GM19099 (cell line): ENCODE results near the gene ENO1.

Experiments used
- POLR2A ChIP-seq: IDR thresholded peaks from 3 replicates; pipeline ENCODE4 v1.6.1; 2011; ENCODE audit warnings: low read depth; ENCODE audit not compliant: insufficient read length; ENCODE audit errors: extremely low read depth

The ENO1 gene

DNA sequence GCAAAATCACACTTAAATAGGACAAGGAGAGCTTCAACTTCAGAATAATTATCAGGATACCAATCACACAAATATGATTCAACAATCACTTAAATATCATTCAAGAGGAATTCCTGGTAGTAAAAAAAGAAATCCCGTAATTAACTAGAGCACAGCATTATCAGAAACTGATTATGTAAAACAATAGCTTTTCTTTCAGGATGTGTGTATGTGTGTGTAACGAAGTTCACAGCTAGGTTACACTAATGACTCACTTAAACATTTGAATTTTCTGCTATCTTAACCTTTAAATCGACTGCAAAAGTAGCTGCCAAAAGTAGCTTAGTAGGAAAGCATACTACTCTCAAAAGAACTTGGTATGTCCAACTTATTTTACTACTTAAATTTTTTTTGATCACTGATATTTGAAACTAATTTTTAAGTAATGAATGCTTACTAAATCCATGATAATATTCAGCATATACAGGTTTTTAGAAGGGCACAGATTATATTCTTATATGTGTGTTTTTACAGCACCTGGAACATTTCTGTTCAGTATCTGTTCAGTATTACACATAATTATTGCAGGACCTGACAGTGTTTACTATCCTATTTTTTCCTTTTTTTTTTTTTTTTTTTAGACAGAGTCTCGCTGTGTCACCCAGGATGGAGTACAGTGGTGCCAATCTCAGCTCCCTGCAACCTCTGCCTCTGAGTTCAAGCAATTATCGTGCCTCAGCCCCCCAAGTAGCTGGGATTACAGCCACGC is 65.3 kb downstream of the ENO1 start:
- TF ChIP-seq POLR2A, result no peak

DNA sequence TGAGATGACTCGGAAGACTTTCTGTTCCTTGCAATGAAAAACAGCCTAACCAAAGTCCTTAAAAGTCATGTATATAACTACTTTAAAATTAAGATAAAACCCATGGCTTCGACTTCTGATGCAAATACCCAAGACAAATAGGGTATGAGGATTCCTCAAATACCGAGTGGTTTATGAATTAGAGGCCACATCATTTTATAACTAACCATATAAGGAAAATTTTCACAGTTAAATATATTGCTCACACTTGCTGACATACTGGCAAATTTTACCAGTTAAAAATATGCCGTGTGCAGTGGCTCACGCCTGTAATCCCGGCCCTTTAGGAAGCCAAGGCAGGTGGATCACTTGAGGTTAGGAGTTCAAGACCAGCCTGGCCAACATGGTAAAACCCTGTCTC is 66.4 kb downstream of the ENO1 start:
- no peak for TF ChIP-seq POLR2A
